K562 (cell line): Measurements from ENCODE around the gene ADCYAP1. TPM values are rescaled to one million over a fixed set of nuclear protein-coding genes. Genes with fewer than 3 reads are reported as not detected.
A peak's percentile ranks its signal among the peaks of the same experiment; 100 is the strongest.

Experiments
- CREM ChIP-seq: IDR thresholded peaks from 2 replicates; pipeline ENCODE4 v1.6.1; 2014; ENCODE audit warnings: antibody characterized with exemption, low read depth
- IRF9 ChIP-seq: fragments of 450-650 bp; IDR thresholded peaks from 2 replicates; pipeline ENCODE4 v1.6.1; 2016; ENCODE audit warnings: missing biosample characterization, missing genetic modification characterization
- KAT2B ChIP-seq: IDR thresholded peaks from one replicate; pipeline ENCODE4 v1.6.1; 2012; ENCODE audit warnings: low read depth, mild to moderate bottlenecking, control low read depth, inconsistent platforms, low read length, moderate library complexity
- OTX1 ChIP-seq: fragments of 450-650 bp; formaldehyde crosslinking; IDR thresholded peaks from 2 replicates; pipeline ENCODE4 v1.4.0; 2022; ENCODE audit warnings: mild to moderate bottlenecking
- PHB2 ChIP-seq: fragments of 450-650 bp; IDR thresholded peaks from 2 replicates; pipeline ENCODE4 v1.6.1; 2017; ENCODE audit warnings: low read depth
- RREB1 ChIP-seq: fragments of 250-450 bp; sonication (Bioruptor Pico); IDR thresholded peaks from 2 replicates; pipeline ENCODE4 v1.4.0; 2020
- TEAD4 ChIP-seq, 2 experiments: sonication (generic) in 1 of 2; formaldehyde crosslinking in 1 of 2; IDR thresholded peaks; 2 replicates each; pipeline versions ENCODE4 v1.6.1 to v1.8.0; 2012 to 2022; ENCODE audit warnings: borderline replicate concordance in 1 of 2, inconsistent platforms in 1 of 2, low read length in 1 of 2, mild to moderate bottlenecking in 1 of 2, missing genetic modification reagents in 1 of 2
- ZBTB40 ChIP-seq, 2 experiments: fragments of 450-650 bp in 1 of 2; sonication (generic) in 1 of 2; formaldehyde crosslinking in 1 of 2; IDR thresholded peaks; 2 replicates each; pipeline versions ENCODE4 v1.7.1 to v1.9.0; 2016 to 2022; ENCODE audit warnings: inconsistent platforms in 1 of 2, mild to moderate bottlenecking in 1 of 2, missing genetic modification reagents in 1 of 2
- ZC3H4 ChIP-seq: sonication (generic); formaldehyde crosslinking; IDR thresholded peaks from 2 replicates; pipeline ENCODE4 v1.9.0; 2021; ENCODE audit warnings: missing genetic modification reagents, borderline replicate concordance
- ZNF224 ChIP-seq: sonication (generic); formaldehyde crosslinking; IDR thresholded peaks from 2 replicates; pipeline ENCODE4 v1.8.0; 2022; ENCODE audit warnings: mild to moderate bottlenecking, missing genetic modification reagents
- polyA plus RNA-seq, 8 experiments: library from polyadenylated mRNA; depleted of rRNA in 4 of 8; stranded (reverse) in 5 of 8; unstranded in 3 of 8; fragments of >200 nt; fragmentation: Nextera tagmentation in 2 of 8; fragmentation: Illumina TruSeq in 1 of 8; extraction: Ambion mirVana in 2 of 8; extraction: Trizol in 1 of 8; gene quantifications; 2 replicates each; pipeline versions ENCODE4 v1.2.1 to v1.2.3, GENCODE V29; 2011 to 2014; ENCODE audit warnings: inconsistent platforms in 1 of 8, missing spikeins in 1 of 8
- total RNA-seq, 7 experiments: library from RNA; depleted of rRNA in 6 of 7; stranded (reverse); fragments of >200 nt in 6 of 7; fragmentation: Illumina TruSeq in 2 of 7; extraction: Trizol in 2 of 7; gene quantifications; 2 replicates each; pipeline versions ENCODE4 v1.2.1 to v1.2.3, GENCODE V29; 2011 to 2021; ENCODE audit warnings: low replicate concordance in 1 of 7

The ADCYAP1 gene
- total and polyA plus RNA-seq, 9 of the 15 experiments (the other 6 are each of a cell fraction or from before 2014, with no cell fraction given), result 0.03 TPM; not detected in 8

- TF ChIP-seq ZBTB40 (IDR thresholded peaks at IDR 0.05) (peak; percentile 46; the same call in 1 of the 2 replicates), ZBTB40 (CRISPR knock-in tag; IDR thresholded peaks at IDR 0.05) (no peak), RREB1 (CRISPR knock-in tag) (no peak), TEAD4 (IDR thresholded peaks at IDR 0.05; ENCODE audit: low read length) (no peak), TEAD4 (CRISPR knock-in tag; IDR thresholded peaks at IDR 0.05; ENCODE audit: borderline replicate concordance) (0 out of 2 replicates have a peak, but pooled peaks have one; percentile 71), IRF9 (tag) (no peak), KAT2B (no peak), ZNF224 (CRISPR knock-in tag) (no peak), ZC3H4 (CRISPR knock-in tag) (no peak), CREM (peak; percentile 40; the same call in 1 of the 2 replicates), OTX1 (no peak), PHB2 (no peak)
Measured at GRCh38 chr18:903701-904100, 970 bp upstream of the ADCYAP1 start (continued).
